HCT116 (cell line): ENCODE measurements around the gene CACNA2D3.

ENCODE experiments used
- CEBPB ChIP-seq: IDR thresholded peaks from 2 replicates; pipeline ENCODE4 v1.6.1; 2012; ENCODE audit warnings: low read depth
- EZH2 ChIP-seq: fragments of 200-600 bp; sonication (generic); IDR thresholded peaks from 2 replicates; pipeline ENCODE4 v1.6.1; 2017; ENCODE audit warnings: antibody characterized with exemption, mixed run types
- TF ChIP-seq, protein P1 (sequence below), 3 experiments: fragments of 200-600 bp in 1 of 3; sonication (generic) in 1 of 3; IDR thresholded peaks in 2 of 3; conservative IDR thresholded peaks in 1 of 3; 2 replicates each; pipeline ENCODE4 v1.5.1; 2012 to 2017; ENCODE audit warnings: low read depth in 2 of 3, low read length in 2 of 3, antibody characterized with exemption in 1 of 3, borderline replicate concordance in 1 of 3, control low read depth in 1 of 3, mild to moderate bottlenecking in 1 of 3, mixed read lengths in 1 of 3, mixed run types in 1 of 3, moderate library complexity in 1 of 3; ENCODE audit not compliant: insufficient read depth in 1 of 3

GRCh38 chr3:54670201-54671000 is 548.0 kb downstream of the CACNA2D3 start:
- no peak for TF ChIP-seq CEBPB
- TF ChIP-seq EZH2, result no peak
- TF ChIP-seq, protein P1, sequence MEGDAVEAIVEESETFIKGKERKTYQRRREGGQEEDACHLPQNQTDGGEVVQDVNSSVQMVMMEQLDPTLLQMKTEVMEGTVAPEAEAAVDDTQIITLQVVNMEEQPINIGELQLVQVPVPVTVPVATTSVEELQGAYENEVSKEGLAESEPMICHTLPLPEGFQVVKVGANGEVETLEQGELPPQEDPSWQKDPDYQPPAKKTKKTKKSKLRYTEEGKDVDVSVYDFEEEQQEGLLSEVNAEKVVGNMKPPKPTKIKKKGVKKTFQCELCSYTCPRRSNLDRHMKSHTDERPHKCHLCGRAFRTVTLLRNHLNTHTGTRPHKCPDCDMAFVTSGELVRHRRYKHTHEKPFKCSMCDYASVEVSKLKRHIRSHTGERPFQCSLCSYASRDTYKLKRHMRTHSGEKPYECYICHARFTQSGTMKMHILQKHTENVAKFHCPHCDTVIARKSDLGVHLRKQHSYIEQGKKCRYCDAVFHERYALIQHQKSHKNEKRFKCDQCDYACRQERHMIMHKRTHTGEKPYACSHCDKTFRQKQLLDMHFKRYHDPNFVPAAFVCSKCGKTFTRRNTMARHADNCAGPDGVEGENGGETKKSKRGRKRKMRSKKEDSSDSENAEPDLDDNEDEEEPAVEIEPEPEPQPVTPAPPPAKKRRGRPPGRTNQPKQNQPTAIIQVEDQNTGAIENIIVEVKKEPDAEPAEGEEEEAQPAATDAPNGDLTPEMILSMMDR (IDR thresholded peaks at IDR 0.05 in 2 of 3, conservative IDR thresholded peaks at IDR 0.05 in 1 of 3; ENCODE audit: borderline replicate concordance in 1 of 3, insufficient read depth in 1 of 3, low read depth in 2 of 3, low read length in 2 of 3), result no peak
